ENCODE results near the gene SLC22A16.

- no peak for TF ChIP-seq CTCF (IDR thresholded peaks at IDR 0.05)
- no peak for TF ChIP-seq EP300 (IDR thresholded peaks at IDR 0.05; ENCODE audit: low read depth)
- no peak for TF ChIP-seq POLR2AphosphoS5 (IDR thresholded peaks at IDR 0.05)
- no peak for TF ChIP-seq POLR2A (IDR thresholded peaks at IDR 0.05)
Measured at GRCh38 chr6:110482774-110483400, 6.5 kb upstream of the SLC22A16 start.
